Lower lobe of right lung (tissue), 2 donors: ENCODE data around the gene BLACAT1. TPM values are rescaled to one million over a fixed set of nuclear protein-coding genes. Genes with fewer than 3 reads are reported as not detected.

ENCODE experiments used
- ATAC-seq, 2 donors: fragments of 200-7000 bp; cut with Tn5 transposase; one replicate each; pipeline ENCODE4 v1.9.1; 2020 to 2022; ENCODE audit warnings: mild to moderate bottlenecking in 2 of 2, moderate library complexity in 2 of 2
- DNase-seq: peaks from one replicate; pipeline ENCODE4 v3.0.0-alpha.2; 2020
- H3K27ac ChIP-seq: fragments of 200-600 bp; one replicate; pipeline ENCODE4 v1.8.0; 2022
- H3K27me3 ChIP-seq: fragments of 200-600 bp; one replicate; pipeline ENCODE4 v1.8.0; 2022; ENCODE audit warnings: low read depth
- H3K36me3 ChIP-seq: fragments of 200-600 bp; one replicate; pipeline ENCODE4 v1.8.0; 2022; ENCODE audit warnings: mild to moderate bottlenecking
- H3K4me1 ChIP-seq: fragments of 200-600 bp; one replicate; pipeline ENCODE4 v1.8.0; 2022
- H3K4me3 ChIP-seq: fragments of 200-600 bp; one replicate; pipeline ENCODE4 v1.8.0; 2022; ENCODE audit warnings: mild to moderate bottlenecking
- H3K9me3 ChIP-seq: fragments of 200-600 bp; one replicate; pipeline ENCODE4 v1.8.0; 2022
- CTCF ChIP-seq: fragments of 200-600 bp; IDR thresholded peaks from one replicate; pipeline ENCODE4 v1.8.0; 2022; ENCODE audit warnings: antibody characterized with exemption, mild to moderate bottlenecking
- intact Hi-C: fragments of 100-400 bp; cut with DNase I; formaldehyde crosslinking; loops from one replicate; pipeline ENCODE4 v1.11.0; 2022
- total RNA-seq: library from RNA; stranded (reverse); fragmentation: NEBNext Ultra II Directional; extraction: Animal tissue kit (Norgen Biotek cat#: 25700); gene quantifications from one replicate; pipeline ENCODE4 v1.2.1, GENCODE V29; 2021
- donor health status: DM: no; HTN: yes; CAD: no; lungs with severe emphysema.

Gene BLACAT1
- total RNA-seq, 1 donor from 2014 or later: 1.0 TPM

- no peak for TF ChIP-seq CTCF
- H3K36me3 ChIP-seq: no peaks in the 10 kb centered on the region
- H3K27me3 ChIP-seq: peaks cover 86% of the 10 kb centered on the region
- peak overlapping the region; percentile 34 for H3K4me3 ChIP-seq
- DNase-seq: no peak
- no peak overlapping the region for H3K27ac ChIP-seq
- peaks cover 23% of the 10 kb centered on the region for H3K4me1 ChIP-seq
- ATAC-seq: peak in 1 of 2 donors; percentile 32
- intact Hi-C loops: no loop called here
- no peaks in the 10 kb centered on the region for H3K9me3 ChIP-seq
These were observed 1.3 kb upstream of the BLACAT1 start for GRCh38 chr1:205456868-205457745.

- ATAC-seq: no peak
- DNase-seq: no peak
- peaks cover 23% of the 10 kb centered on the region for H3K4me1 ChIP-seq
- no peaks in the 10 kb centered on the region for H3K36me3 ChIP-seq
- no peak for TF ChIP-seq CTCF
- H3K4me3 ChIP-seq: peak overlapping the region; percentile 34
- H3K27me3 ChIP-seq: peaks cover 91% of the 10 kb centered on the region
- H3K27ac ChIP-seq: no peak overlapping the region
- intact Hi-C loops: no loop called here
- H3K9me3 ChIP-seq: no peaks in the 10 kb centered on the region
These were observed 580 bp upstream of the BLACAT1 start for GRCh38 chr1:205456383-205456867.

- Histone ChIP-seq H3K9me3 (no peaks in the 10 kb centered on the region), H3K4me3 (no peak overlapping the region), H3K4me1 (peaks cover 23% of the 10 kb centered on the region), H3K27me3 (peaks cover 87% of the 10 kb centered on the region), H3K36me3 (no peaks in the 10 kb centered on the region), H3K27ac (no peak overlapping the region)
- ATAC-seq (no peak), DNase-seq (no peak)
- TF ChIP-seq CTCF: no peak
- intact Hi-C loops: no loop called here
These were observed 926 bp downstream of the BLACAT1 start for GRCh38 chr1:205454903-205455335.

- H3K4me3 ChIP-seq: no peak overlapping the region
- no peaks in the 10 kb centered on the region for H3K36me3 ChIP-seq
- H3K9me3 ChIP-seq: no peaks in the 10 kb centered on the region
- intact Hi-C loops: no loop called here
- H3K27ac ChIP-seq: no peak overlapping the region
- peaks cover 72% of the 10 kb centered on the region for H3K27me3 ChIP-seq
- TF ChIP-seq CTCF: no peak
- DNase-seq (no peak), ATAC-seq (no peak)
- H3K4me1 ChIP-seq: peaks cover 23% of the 10 kb centered on the region
These were observed 2.4 kb downstream of the BLACAT1 start for GRCh38 chr1:205453466-205453865.

GRCh38 chr1:205452933-205453332, 2.9 kb downstream of the BLACAT1 start:
- TF ChIP-seq CTCF: no peak
- Histone ChIP-seq H3K27me3 (peaks cover 67% of the 10 kb centered on the region), H3K4me1 (peaks cover 25% of the 10 kb centered on the region), H3K36me3 (no peaks in the 10 kb centered on the region), H3K9me3 (no peaks in the 10 kb centered on the region), H3K4me3 (no peak overlapping the region), H3K27ac (no peak overlapping the region)
- DNase-seq: no peak
- no peak for ATAC-seq
- intact Hi-C loops: no loop called here
